Breast epithelium (tissue), 3 donors: ENCODE measurements around the gene ST6GALNAC3.

ENCODE experiments used
- CTCF ChIP-seq, 3 donors: fragments of 450-650 bp; IDR thresholded peaks; one replicate each; pipeline ENCODE4 v1.5.1; 2016 to 2017; ENCODE audit warnings: antibody characterized with exemption in 3 of 3, mild to moderate bottlenecking in 3 of 3, moderate library complexity in 3 of 3
- POLR2AphosphoS5 ChIP-seq, 3 donors: sonication (generic); formaldehyde crosslinking; IDR thresholded peaks; one replicate each; pipeline ENCODE4 v1.6.1; 2017; ENCODE audit warnings: antibody characterized with exemption in 3 of 3

DNA sequence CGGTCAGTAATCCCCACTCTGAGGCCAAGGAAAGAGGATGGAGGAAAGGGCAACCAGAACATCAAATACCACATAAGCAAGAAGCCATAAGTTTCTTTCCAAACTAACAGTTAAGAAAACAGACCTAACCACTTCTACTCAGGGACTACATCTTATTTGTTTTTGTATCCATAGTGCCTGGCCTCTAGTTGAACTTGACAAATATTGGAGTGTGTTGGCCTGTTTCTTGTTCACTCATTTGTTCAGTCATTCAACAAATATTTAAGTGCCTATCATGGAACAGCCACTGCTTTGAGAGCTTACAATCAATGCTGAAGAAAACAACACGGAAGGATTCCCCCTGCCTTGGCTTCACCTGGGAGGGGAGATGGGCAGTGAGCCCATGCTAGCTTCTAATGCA lies 69.7 kb downstream of the ST6GALNAC3 start:
- TF ChIP-seq CTCF (IDR thresholded peaks at IDR 0.05) (no peak), POLR2AphosphoS5 (IDR thresholded peaks at IDR 0.05) (no peak)
